ENCODE results near the gene SLC17A9.
"Not testable (repeated sequence)": the region's sequence is repeated elsewhere in the genome, so short reads cannot be mapped to it uniquely, and the experiment has no call there.

Gene SLC17A9

DNA sequence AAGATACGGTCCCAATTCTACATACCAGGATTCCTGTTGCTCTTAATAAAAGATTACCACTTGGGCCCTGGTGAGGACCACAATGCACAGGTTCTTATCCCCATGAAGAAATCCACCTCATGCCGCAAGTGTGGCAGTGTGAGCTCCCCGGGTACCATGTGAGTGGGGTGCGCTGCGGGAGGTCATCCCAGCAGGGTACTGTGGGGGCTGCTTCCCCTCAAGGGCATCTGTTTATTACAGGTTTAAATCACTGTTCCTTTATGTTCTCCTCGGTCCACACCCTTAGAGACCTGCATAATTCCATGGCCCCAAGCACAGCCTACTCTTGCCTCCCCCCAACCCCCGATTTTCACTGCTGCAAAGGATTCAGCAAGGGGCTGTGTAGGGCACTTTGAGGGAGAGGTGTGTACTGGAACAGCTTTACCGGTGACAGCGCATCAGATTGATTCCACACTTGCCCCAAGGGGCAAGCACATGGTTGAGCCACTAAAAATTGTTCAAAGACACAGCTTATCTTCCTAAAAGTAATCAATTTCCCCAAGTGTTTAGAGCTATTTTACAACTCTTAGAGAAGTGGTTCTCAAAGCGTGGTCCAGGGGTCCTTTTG lies 32.4 kb upstream of the SLC17A9 start:
- no peak for DNase-seq (ENCODE audit: low read depth in 2 of 2)

- DNase-seq (ENCODE audit: low read depth in 2 of 2), result peak in 1 of 2 donors; percentile 24
Measured at GRCh38 chr20:62921119-62921687, 31.3 kb upstream of the SLC17A9 start.

GRCh38 chr20:62922451-62922921 lies 30.0 kb upstream of the SLC17A9 start:
- DNase-seq (ENCODE audit: low read depth in 2 of 2), result peak in 1 of 2 donors; percentile 34

- not testable (repeated sequence) for DNase-seq (ENCODE audit: low read depth in 2 of 2)
Measured at GRCh38 chr20:62923059-62923668, 29.3 kb upstream of the SLC17A9 start.

- no peak for DNase-seq (ENCODE audit: low read depth in 2 of 2)
Measured at GRCh38 chr20:62923669-62924441, 28.7 kb upstream of the SLC17A9 start.

DNA sequence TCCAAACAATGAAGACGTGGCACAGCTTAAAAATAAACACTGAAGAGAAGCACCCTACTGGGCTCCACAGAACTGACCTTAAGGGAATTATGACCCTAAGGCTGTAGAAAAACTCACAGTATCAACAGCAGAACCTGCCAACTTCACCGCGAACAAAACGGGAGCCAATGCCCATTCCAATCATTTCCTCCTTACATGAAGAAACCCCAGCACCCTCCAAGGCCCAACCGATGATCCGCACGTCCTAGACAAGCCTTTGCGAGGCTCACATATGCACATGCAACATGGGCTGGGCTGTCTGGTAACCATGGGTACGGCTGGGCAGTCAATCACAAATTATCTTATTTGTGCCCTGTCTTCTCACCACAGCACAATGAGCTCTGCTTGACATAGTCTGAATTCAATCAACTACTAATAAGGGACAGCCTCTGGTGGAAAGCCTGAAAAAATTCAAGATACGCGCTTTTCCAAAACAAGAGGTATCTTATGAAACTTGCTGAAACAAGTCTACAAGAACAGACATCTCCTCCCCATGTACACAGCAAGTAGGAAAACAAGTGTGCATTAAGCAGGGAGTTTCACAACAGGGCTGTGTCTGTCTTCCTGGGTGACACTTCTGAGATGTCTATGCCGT lies 27.9 kb upstream of the SLC17A9 start:
- DNase-seq (ENCODE audit: low read depth in 2 of 2), result no peak

GRCh38 chr20:62925076-62925419 lies 27.5 kb upstream of the SLC17A9 start:
- no peak for DNase-seq (ENCODE audit: low read depth in 2 of 2)

- no peak for DNase-seq (ENCODE audit: low read depth in 2 of 2)
Measured at GRCh38 chr20:62925420-62926228, 26.9 kb upstream of the SLC17A9 start.

GRCh38 chr20:62926229-62927127 lies 26.0 kb upstream of the SLC17A9 start, which contains the start of gene DIDO1:
Gene DIDO1 (minus strand): TSS chr20:62926505.
- DNase-seq (ENCODE audit: low read depth in 2 of 2), result peak; percentile 77 to 82

- no peak for DNase-seq (ENCODE audit: low read depth in 2 of 2)
Measured at GRCh38 chr20:62927128-62927705, 25.3 kb upstream of the SLC17A9 start.

DNA sequence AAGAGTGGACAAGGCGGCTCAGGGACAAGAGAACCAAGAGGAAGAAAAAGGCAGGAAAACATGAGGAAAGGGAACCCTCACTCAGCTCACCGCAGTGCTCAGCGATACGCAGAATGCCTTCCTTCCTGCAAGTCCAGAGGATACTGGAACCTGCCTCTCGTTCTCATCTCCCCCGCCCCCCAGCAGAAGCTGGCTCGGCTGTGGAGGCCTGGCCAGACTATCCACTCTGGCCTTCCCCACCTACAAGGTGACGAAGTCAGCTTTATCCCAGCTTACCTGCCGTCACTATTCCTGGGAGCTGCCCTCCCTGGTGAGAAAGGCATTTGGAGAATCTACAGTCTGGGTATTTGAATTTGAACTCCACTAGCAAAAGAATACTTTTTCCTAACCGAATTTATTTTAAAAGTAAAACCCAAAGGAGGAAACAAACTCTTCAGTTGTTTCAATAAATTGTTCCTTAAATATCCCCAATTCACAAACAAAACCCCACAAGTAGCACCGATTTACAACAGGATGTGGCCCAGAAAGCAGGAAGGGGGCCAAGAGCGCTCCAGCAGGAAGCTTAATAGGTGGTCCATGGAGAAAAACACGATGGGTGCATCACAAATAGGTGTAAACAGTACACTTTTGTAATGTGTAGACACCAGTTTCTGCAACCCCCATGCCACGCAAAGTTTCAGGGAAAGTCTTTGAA lies 24.1 kb upstream of the SLC17A9 start:
- DNase-seq (ENCODE audit: low read depth in 2 of 2), result no peak

DNA sequence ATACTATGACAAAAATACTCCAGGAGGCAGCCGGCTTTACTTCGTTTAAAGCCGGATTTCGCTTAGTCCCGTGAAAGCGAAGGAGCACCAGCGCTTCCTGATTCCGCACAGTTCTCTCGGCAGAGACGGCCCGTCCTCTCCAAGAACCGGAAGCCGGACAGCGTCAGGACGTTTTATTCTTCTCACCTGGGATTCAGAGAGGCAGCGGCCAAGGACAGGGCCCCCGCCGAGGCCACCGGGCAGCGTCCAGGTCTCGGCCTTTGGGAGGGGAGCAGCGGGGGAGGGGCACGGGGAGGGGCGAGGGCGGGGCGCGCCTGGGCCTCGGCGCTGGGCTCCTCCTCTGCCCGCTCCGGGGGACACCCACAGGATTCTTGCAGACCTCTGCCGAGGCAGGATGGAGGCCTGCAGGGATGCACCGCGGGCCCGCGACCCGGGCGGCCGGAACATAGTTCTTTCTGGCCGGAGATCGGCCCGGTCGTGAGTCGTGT lies 23.4 kb upstream of the SLC17A9 start:
- DNase-seq (ENCODE audit: low read depth in 2 of 2), result peak in 1 of 2 donors; percentile 42

DNA sequence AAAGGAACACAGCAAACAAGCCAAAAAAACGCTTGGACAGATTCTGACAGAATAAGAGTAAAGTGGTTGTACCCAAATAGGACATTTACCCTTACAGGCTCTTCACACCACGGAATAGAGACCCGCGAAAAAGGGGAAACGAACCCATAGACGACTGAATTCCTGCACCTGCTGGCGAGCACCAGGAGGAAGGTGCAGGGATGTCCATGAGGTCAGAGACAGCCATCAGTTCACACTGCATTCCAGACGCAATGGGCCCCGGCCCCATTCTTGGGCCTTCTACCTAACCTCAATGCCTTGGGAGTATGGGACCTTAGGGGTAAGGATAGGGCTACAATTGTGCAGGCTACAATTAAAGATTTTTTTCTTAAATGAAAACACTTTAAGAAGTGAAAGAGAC lies 21.0 kb upstream of the SLC17A9 start:
- no peak for DNase-seq (ENCODE audit: low read depth in 2 of 2)

- DNase-seq (ENCODE audit: low read depth in 2 of 2), result no peak
Measured at GRCh38 chr20:62933966-62934365, 18.5 kb upstream of the SLC17A9 start.

DNA sequence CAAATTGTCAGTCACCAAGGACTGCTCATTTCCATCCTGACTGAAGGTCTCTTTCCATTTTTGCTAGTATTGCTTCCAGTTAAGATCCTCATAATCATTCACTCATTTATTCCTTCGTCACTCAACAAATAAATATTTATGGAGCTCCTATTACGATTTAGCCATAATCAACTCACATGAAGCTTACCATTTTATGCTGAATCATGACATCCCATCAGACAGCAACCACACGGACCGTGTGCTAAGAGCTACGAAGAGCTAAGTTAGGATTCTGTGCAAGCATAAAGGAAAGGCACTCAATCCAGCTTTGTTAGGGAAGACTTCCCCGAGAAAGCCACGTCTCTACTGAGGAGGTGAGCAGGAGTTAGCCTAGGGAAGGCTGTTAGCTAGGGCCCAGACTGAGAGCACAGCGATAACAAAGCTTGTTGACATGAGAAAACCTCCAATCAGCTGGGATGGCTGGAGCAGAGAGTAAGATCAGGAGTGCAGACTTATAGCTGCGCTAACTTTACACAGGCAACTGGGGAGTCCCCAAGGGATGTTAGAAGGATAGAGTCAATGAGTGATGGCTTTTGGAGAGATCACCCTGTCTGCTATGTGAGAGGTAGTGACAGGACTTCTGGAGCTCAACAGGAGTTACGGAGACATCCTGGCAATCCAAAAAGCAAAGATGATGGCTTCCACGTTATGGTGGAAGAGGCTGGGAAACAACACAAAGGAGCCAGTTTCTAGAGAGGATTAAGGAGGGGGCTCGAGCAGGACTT lies 17.1 kb upstream of the SLC17A9 start:
- no peak for DNase-seq (ENCODE audit: low read depth in 2 of 2)

DNA sequence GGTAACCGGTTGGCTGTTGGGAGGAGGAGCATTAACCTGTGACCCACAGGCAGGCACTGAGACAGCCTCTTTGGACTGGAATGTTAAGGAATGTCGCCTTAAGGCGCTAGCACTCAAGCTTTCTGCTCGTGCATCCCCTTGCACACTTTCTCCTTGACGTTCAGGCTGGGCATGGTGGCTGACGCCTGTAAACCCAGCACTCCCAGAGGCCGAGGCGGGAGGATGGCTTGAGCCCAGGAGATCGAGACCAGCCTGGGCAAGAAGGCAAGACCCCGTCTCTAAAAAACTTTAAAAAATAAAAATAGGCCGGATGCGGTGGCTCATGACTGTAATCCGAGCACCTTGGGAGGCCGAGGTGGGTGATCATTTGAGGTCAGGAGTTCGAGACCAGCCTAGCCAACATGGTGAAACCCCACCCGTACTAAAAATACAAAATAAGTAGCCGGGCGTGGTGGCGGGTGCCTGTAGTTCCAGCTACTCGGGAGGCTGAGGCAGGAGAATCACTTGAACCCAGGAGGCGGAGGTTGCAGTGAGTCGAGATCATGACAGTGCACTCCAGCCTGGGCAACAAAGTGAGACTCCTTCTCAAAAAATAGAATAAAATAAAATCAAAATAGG lies 16.4 kb upstream of the SLC17A9 start:
- DNase-seq (ENCODE audit: low read depth in 2 of 2), result no peak

DNA sequence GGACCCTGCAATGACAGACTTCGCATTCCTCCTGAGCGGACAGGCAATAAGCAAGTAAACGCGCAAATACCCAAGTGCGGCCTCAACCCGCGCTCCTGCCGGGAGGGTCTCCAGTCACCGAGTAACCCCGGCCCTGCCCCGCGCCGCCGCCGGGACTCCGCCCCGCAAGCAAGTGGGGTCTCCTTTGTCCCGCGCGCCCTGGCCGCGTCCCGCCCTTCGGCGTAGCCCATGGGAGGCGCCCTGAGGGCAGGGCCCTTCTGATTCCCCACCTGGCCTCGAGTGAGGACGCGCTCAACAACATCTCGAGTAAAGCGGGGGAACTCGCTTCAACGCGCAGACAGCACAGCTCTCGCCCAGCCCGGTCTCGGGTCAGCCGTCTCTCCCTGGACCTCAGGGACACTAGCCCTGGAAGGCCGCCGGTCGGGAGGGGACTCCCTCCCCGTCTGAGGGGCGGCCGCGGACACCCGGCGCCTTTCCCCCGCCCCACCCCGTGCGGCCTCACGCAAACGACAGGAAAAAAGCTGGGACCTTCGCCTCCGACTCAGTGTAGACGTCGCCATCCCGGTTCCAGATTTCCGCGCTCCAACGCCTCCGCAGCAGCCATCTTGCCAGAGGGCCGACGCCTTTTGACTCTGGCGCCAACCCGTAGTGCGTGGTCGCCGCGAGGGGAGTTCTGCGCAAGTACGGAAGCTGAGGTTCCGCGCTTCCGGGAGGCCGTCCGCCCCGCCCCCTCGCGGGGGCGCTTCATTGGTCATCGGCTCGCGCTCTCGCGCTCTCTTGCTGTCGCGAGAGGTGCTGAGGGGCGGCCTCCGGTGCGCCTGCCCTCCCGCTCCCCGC lies 15.0 kb upstream of the SLC17A9 start:
- DNase-seq (ENCODE audit: low read depth in 2 of 2), result peak; percentile 93 to 95
